Cardiac muscle cell (in vitro differentiated cells and primary cell): ENCODE results near the gene PRR33. TPM values are rescaled to one million over a fixed set of nuclear protein-coding genes. Genes with fewer than 3 reads are reported as not detected.

Source experiments
- DNase-seq, 2 donors: peaks; one replicate each; pipeline versions ENCODE4 v3.0.0 to v3.0.0-alpha.2; 2010 to 2017; ENCODE audit warnings: low read depth in 1 of 2, low spot score in 1 of 2
- H3K27ac ChIP-seq: fragments of 200-600 bp; sonication (generic); 2 replicates; pipeline ENCODE4 v1.5.1; 2016
- H3K27me3 ChIP-seq: fragments of 200-600 bp; sonication (generic); 2 replicates; pipeline ENCODE4 v1.6.0; 2016; ENCODE audit warnings: control low read depth
- H3K36me3 ChIP-seq: fragments of 200-600 bp; sonication (generic); 2 replicates; pipeline ENCODE4 v1.5.1; 2016; ENCODE audit warnings: control low read depth
- H3K4me1 ChIP-seq: fragments of 200-600 bp; sonication (generic); 2 replicates; pipeline ENCODE4 v1.8.1; 2017; ENCODE audit warnings: low read depth, mild to moderate bottlenecking, mixed run types
- H3K4me3 ChIP-seq: fragments of 200-600 bp; sonication (generic); 2 replicates; pipeline ENCODE4 v1.5.1; 2016; ENCODE audit warnings: mild to moderate bottlenecking
- H3K9me3 ChIP-seq: fragments of 200-600 bp; sonication (generic); 2 replicates; pipeline ENCODE4 v1.5.1; 2017; ENCODE audit warnings: low read depth, mild to moderate bottlenecking, control low read depth
- CTCF ChIP-seq: IDR thresholded peaks from 2 replicates; pipeline ENCODE4 v1.5.1; 2012; ENCODE audit warnings: low read depth, mild to moderate bottlenecking, low read length
- polyA plus RNA-seq: library from polyadenylated mRNA; unstranded; fragments of >200 nt; fragmentation: Nextera tagmentation; extraction: Ambion mirVana; gene quantifications from 2 replicates; pipeline ENCODE4 v1.2.1, GENCODE V29; 2016
- total RNA-seq: library from RNA; depleted of rRNA; stranded (reverse); fragments of >200 nt; gene quantifications from 2 replicates; pipeline ENCODE4 v1.2.3, GENCODE V29; 2016

PRR33 gene
- total and polyA plus RNA-seq, 2 experiments from 2014 or later, result not detected

GRCh38 chr11:1868636-1869291 is 22.9 kb downstream of the PRR33 start:
- no peak for DNase-seq
- Histone ChIP-seq H3K4me3 (no peak overlapping the region), H3K4me1 (no peaks in the 10 kb centered on the region)

GRCh38 chr11:1868056-1868635 is 23.5 kb downstream of the PRR33 start:
- H3K36me3 ChIP-seq, result no peaks in the 10 kb centered on the region
- no peak overlapping the region for H3K4me3 ChIP-seq
- TF ChIP-seq CTCF, result no peak
- H3K27me3 ChIP-seq, result peaks cover 8% of the 10 kb centered on the region
- H3K27ac ChIP-seq, result no peak overlapping the region
- H3K9me3 ChIP-seq, result no peaks in the 10 kb centered on the region
- no peak for DNase-seq
- H3K4me1 ChIP-seq, result no peaks in the 10 kb centered on the region

More at GRCh38 chr11:1868636-1869291, 22.9 kb downstream of the PRR33 start:
- H3K36me3 ChIP-seq, result no peaks in the 10 kb centered on the region
- no peak for TF ChIP-seq CTCF
- no peaks in the 10 kb centered on the region for H3K9me3 ChIP-seq
- peaks cover 8% of the 10 kb centered on the region for H3K27me3 ChIP-seq
- H3K27ac ChIP-seq, result no peak overlapping the region

GRCh38 chr11:1867381-1867780 is 24.3 kb downstream of the PRR33 start:
- H3K27ac ChIP-seq, result no peak overlapping the region
- no peak for DNase-seq
- H3K4me3 ChIP-seq, result no peak overlapping the region
- H3K27me3 ChIP-seq, result peaks cover 8% of the 10 kb centered on the region
- H3K4me1 ChIP-seq, result no peaks in the 10 kb centered on the region
- no peaks in the 10 kb centered on the region for H3K9me3 ChIP-seq
- H3K36me3 ChIP-seq, result no peaks in the 10 kb centered on the region
- no peak for TF ChIP-seq CTCF

GRCh38 chr11:1866776-1867175 is 24.9 kb downstream of the PRR33 start:
- Histone ChIP-seq H3K4me3 (no peak overlapping the region), H3K36me3 (no peaks in the 10 kb centered on the region), H3K4me1 (no peaks in the 10 kb centered on the region), H3K27me3 (peaks cover 8% of the 10 kb centered on the region), H3K27ac (no peak overlapping the region), H3K9me3 (no peaks in the 10 kb centered on the region)
- no peak for TF ChIP-seq CTCF
- no peak for DNase-seq

GRCh38 chr11:1866226-1866625 is 25.5 kb downstream of the PRR33 start:
- Histone ChIP-seq H3K9me3 (no peaks in the 10 kb centered on the region), H3K27ac (no peak overlapping the region), H3K27me3 (peaks cover 8% of the 10 kb centered on the region), H3K36me3 (no peaks in the 10 kb centered on the region), H3K4me1 (no peaks in the 10 kb centered on the region), H3K4me3 (no peak overlapping the region)
- no peak for TF ChIP-seq CTCF
- no peak for DNase-seq
